Hematopoietic multipotent progenitor cell treated with erythropoietin and hydrocortisone succinate and interleukin-3 and kit ligand, for 4 days (in vitro differentiated cells): ENCODE data around the gene MAP3K14.

Experiments used
- DNase-seq: peaks from one replicate; pipeline ENCODE4 v3.0.0-alpha.2; 2015

MAP3K14 gene

GRCh38 chr17:45277216-45277849 lies 39.5 kb downstream of the MAP3K14 start:
- peak; percentile 98 for DNase-seq

GRCh38 chr17:45276031-45276430 lies 40.8 kb downstream of the MAP3K14 start:
- DNase-seq: no peak

GRCh38 chr17:45274033-45274432 lies 42.8 kb downstream of the MAP3K14 start:
- DNase-seq: no peak

- DNase-seq: no peak
Observed at GRCh38 chr17:45273551-45273957, 43.3 kb downstream of the MAP3K14 start.

GRCh38 chr17:45271603-45272002 lies 45.2 kb downstream of the MAP3K14 start:
- no peak for DNase-seq

- DNase-seq: peak; percentile 69
Observed at GRCh38 chr17:45270828-45271418, 45.9 kb downstream of the MAP3K14 start.

- no peak for DNase-seq
Observed at GRCh38 chr17:45269912-45270311, 46.9 kb downstream of the MAP3K14 start.

- no peak for DNase-seq
Observed at GRCh38 chr17:45267436-45268055, 49.3 kb downstream of the MAP3K14 start.

GRCh38 chr17:45266372-45266926 lies 50.4 kb downstream of the MAP3K14 start:
- DNase-seq: no peak

- no peak for DNase-seq
Observed at GRCh38 chr17:45265821-45266220, 51.0 kb downstream of the MAP3K14 start.

GRCh38 chr17:45264988-45265387 lies 51.8 kb downstream of the MAP3K14 start:
- no peak for DNase-seq

GRCh38 chr17:45264430-45264829 lies 52.4 kb downstream of the MAP3K14 start:
- no peak for DNase-seq

- DNase-seq: no peak
Observed at GRCh38 chr17:45263477-45263860, 53.4 kb downstream of the MAP3K14 start.

- DNase-seq: no peak
Observed at GRCh38 chr17:45262516-45263476, 54.0 kb downstream of the MAP3K14 start.

- peak; percentile 82 for DNase-seq
Observed at GRCh38 chr17:45261577-45262515, 55.0 kb downstream of the MAP3K14 start, which contains the start of gene SPATA32. SPATA32 (minus strand) TSS chr17:45262094; CDS start chr17:45262016, 78 bp downstream.

- no peak for DNase-seq
Observed at GRCh38 chr17:45260204-45260783, 56.5 kb downstream of the MAP3K14 start.

GRCh38 chr17:45258981-45259380 lies 57.8 kb downstream of the MAP3K14 start:
- no peak for DNase-seq

- DNase-seq: no peak
Observed at GRCh38 chr17:45257115-45257514, 59.7 kb downstream of the MAP3K14 start.

GRCh38 chr17:45256114-45256966 lies 60.5 kb downstream of the MAP3K14 start:
- peak; percentile 53 for DNase-seq

- no peak for DNase-seq
Observed at GRCh38 chr17:45255358-45255757, 61.5 kb downstream of the MAP3K14 start.
